A549 (cell line): ENCODE data around the gene GYS2.

Experiments
- BHLHE40 ChIP-seq: IDR thresholded peaks from 2 replicates; pipeline ENCODE4 v1.6.1; 2012; ENCODE audit warnings: low read depth, low read length, inconsistent platforms
- CHD2 ChIP-seq: fragments of 150-350 bp; IDR thresholded peaks from 2 replicates; pipeline ENCODE4 v1.6.1; 2014; ENCODE audit warnings: low read length; ENCODE audit not compliant: partially characterized antibody
- EP300 ChIP-seq, 2 experiments: fragments of >200 bp; sonication (Bioruptor Twin); formaldehyde crosslinking; IDR thresholded peaks; 2 replicates in 1 of 2; 3 replicates in 1 of 2; pipeline ENCODE4 v1.6.1; 2016 to 2017
- HOXA7 ChIP-seq: fragments of 250-450 bp; sonication (Bioruptor Pico); IDR thresholded peaks from 2 replicates; pipeline ENCODE4 v1.5.0; 2020; ENCODE audit warnings: mild to moderate bottlenecking, moderate library complexity
- JUN ChIP-seq, 2 experiments: fragments of >200 bp; sonication (Bioruptor Twin); formaldehyde crosslinking; IDR thresholded peaks; 2 replicates in 1 of 2; 3 replicates in 1 of 2; pipeline ENCODE4 v1.6.1; 2016 to 2017
- KDM5A ChIP-seq: fragments of 200-600 bp; sonication (generic); IDR thresholded peaks from 2 replicates; pipeline ENCODE4 v1.6.1; 2016; ENCODE audit warnings: antibody characterized with exemption, mild to moderate bottlenecking
- MAZ ChIP-seq: fragments of 150-350 bp; IDR thresholded peaks from 2 replicates; pipeline ENCODE4 v1.6.1; 2014; ENCODE audit warnings: antibody characterized with exemption, low read depth, low read length, borderline replicate concordance
- POLR2A ChIP-seq: IDR thresholded peaks from 2 replicates; pipeline ENCODE4 v1.6.1; 2012; ENCODE audit warnings: mild to moderate bottlenecking, low read length
- RCOR1 ChIP-seq: fragments of 150-350 bp; IDR thresholded peaks from 2 replicates; pipeline ENCODE4 v1.6.1; 2014; ENCODE audit warnings: antibody characterized with exemption, low read length, low read depth
- SMC3 ChIP-seq: fragments of >200 bp; sonication (Bioruptor Twin); formaldehyde crosslinking; IDR thresholded peaks from 3 replicates; pipeline ENCODE4 v1.6.1; 2018; ENCODE audit warnings: inconsistent platforms
- TF ChIP-seq, protein P1 (sequence below): fragments of >200 bp; sonication (Bioruptor Twin); formaldehyde crosslinking; IDR thresholded peaks from 3 replicates; pipeline ENCODE4 v1.5.1; 2016
- TF ChIP-seq, protein P2 (sequence below): fragments of 450-650 bp; IDR thresholded peaks from 2 replicates; pipeline ENCODE4 v1.6.1; 2014; ENCODE audit warnings: antibody characterized with exemption
- TF ChIP-seq, protein P3 (sequence below): IDR thresholded peaks from 2 replicates; pipeline ENCODE4 v1.6.1; 2012

DNA sequence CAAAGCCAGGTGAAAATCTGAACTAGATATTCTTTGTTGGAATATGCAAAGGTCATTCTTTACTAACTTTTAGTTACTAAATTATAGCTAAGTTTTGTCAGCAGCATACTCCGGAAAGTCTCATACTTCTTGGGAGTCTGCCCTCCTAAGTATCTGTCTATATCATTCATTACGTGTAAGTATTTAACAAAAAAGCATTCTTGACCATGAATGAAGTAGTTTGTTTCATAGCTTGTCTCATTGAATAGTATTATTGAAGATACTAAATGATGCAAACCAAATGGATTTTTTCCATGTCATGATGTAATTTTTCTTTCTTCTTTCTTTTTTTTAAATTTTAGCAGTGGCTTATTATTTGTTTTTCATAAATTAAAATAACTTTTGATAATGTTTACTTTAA is 88.4 kb downstream of the GYS2 start:
- TF ChIP-seq RCOR1, result no peak
- TF ChIP-seq, protein P1, sequence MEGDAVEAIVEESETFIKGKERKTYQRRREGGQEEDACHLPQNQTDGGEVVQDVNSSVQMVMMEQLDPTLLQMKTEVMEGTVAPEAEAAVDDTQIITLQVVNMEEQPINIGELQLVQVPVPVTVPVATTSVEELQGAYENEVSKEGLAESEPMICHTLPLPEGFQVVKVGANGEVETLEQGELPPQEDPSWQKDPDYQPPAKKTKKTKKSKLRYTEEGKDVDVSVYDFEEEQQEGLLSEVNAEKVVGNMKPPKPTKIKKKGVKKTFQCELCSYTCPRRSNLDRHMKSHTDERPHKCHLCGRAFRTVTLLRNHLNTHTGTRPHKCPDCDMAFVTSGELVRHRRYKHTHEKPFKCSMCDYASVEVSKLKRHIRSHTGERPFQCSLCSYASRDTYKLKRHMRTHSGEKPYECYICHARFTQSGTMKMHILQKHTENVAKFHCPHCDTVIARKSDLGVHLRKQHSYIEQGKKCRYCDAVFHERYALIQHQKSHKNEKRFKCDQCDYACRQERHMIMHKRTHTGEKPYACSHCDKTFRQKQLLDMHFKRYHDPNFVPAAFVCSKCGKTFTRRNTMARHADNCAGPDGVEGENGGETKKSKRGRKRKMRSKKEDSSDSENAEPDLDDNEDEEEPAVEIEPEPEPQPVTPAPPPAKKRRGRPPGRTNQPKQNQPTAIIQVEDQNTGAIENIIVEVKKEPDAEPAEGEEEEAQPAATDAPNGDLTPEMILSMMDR, result no peak
- TF ChIP-seq SMC3, result no peak
- no peak for TF ChIP-seq POLR2A
- TF ChIP-seq CHD2, result no peak
- TF ChIP-seq MAZ, result no peak
- TF ChIP-seq JUN (IDR thresholded peaks at IDR 0.05), result no peak
- no peak for TF ChIP-seq KDM5A
- TF ChIP-seq HOXA7 (CRISPR knock-in tag), result no peak
- TF ChIP-seq EP300 (IDR thresholded peaks at IDR 0.05), result no peak
- TF ChIP-seq, protein P2, sequence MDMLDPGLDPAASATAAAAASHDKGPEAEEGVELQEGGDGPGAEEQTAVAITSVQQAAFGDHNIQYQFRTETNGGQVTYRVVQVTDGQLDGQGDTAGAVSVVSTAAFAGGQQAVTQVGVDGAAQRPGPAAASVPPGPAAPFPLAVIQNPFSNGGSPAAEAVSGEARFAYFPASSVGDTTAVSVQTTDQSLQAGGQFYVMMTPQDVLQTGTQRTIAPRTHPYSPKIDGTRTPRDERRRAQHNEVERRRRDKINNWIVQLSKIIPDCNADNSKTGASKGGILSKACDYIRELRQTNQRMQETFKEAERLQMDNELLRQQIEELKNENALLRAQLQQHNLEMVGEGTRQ, result no peak
- TF ChIP-seq BHLHE40, result no peak
- TF ChIP-seq, protein P3, sequence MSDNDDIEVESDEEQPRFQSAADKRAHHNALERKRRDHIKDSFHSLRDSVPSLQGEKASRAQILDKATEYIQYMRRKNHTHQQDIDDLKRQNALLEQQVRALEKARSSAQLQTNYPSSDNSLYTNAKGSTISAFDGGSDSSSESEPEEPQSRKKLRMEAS, result no peak
